DOHH2 (cell line): Measurements from ENCODE around the gene CEP112.

Source experiments
- H3F3A ChIP-seq: fragments of 200-600 bp; sonication (generic), shearing (Covaris generic); 2 replicates; pipeline ENCODE4 v1.6.0; 2016; ENCODE audit warnings: antibody characterized with exemption, mild to moderate bottlenecking; ENCODE audit not compliant: control insufficient read depth, insufficient read depth
- H3K27ac ChIP-seq: fragments of 200-600 bp; sonication (generic); 2 replicates; pipeline ENCODE4 v1.5.1; 2014; ENCODE audit warnings: low read depth, mild to moderate bottlenecking, low read length, moderate library complexity
- H3K27me3 ChIP-seq: fragments of 200-600 bp; sonication (generic); 2 replicates; pipeline ENCODE4 v1.6.1; 2014; ENCODE audit warnings: mild to moderate bottlenecking, low read length, mixed read lengths; ENCODE audit not compliant: control insufficient read depth
- H3K36me3 ChIP-seq: fragments of 200-600 bp; sonication (generic); 2 replicates; pipeline ENCODE4 v1.6.1; 2014; ENCODE audit warnings: mild to moderate bottlenecking, low read length, moderate library complexity, mixed read lengths; ENCODE audit not compliant: control insufficient read depth
- H3K4me1 ChIP-seq: fragments of 200-600 bp; sonication (generic); 2 replicates; pipeline ENCODE4 v1.6.1; 2014; ENCODE audit warnings: mild to moderate bottlenecking, low read length, mixed read lengths; ENCODE audit not compliant: control insufficient read depth
- H3K4me2 ChIP-seq: fragments of 200-600 bp; sonication (generic); 2 replicates; pipeline ENCODE4 v1.6.0; 2014; ENCODE audit warnings: mild to moderate bottlenecking, low read length, moderate library complexity
- H3K4me3 ChIP-seq: fragments of 200-600 bp; sonication (generic); 2 replicates; pipeline ENCODE4 v1.5.1; 2014; ENCODE audit warnings: mild to moderate bottlenecking, low read length, mixed read lengths
- H3K79me2 ChIP-seq: fragments of 200-600 bp; sonication (generic); 2 replicates; pipeline ENCODE4 v1.6.1; 2014; ENCODE audit warnings: mild to moderate bottlenecking, low read length, mixed read lengths; ENCODE audit not compliant: control insufficient read depth
- H3K9me2 ChIP-seq: fragments of 200-600 bp; sonication (generic); replicated peaks from 2 replicates; pipeline ENCODE4 v1.6.1; 2014; ENCODE audit warnings: mild to moderate bottlenecking, low read length, mixed read lengths; ENCODE audit not compliant: control insufficient read depth
- H3K9me3 ChIP-seq: fragments of 200-600 bp; sonication (generic); 2 replicates; pipeline ENCODE4 v1.6.1; 2014; ENCODE audit warnings: antibody characterized with exemption, low read length, mixed read lengths; ENCODE audit not compliant: control insufficient read depth, insufficient read depth
- H4K20me1 ChIP-seq: fragments of 200-600 bp; sonication (generic); 2 replicates; pipeline ENCODE4 v1.6.0; 2014; ENCODE audit warnings: low read depth, mild to moderate bottlenecking, antibody characterized with exemption, low read length, moderate library complexity; ENCODE audit not compliant: control insufficient read depth, insufficient read depth
- CTCF ChIP-seq: fragments of 200-600 bp; sonication (generic); IDR thresholded peaks from one replicate; pipeline ENCODE4 v1.5.1; 2014; ENCODE audit warnings: antibody characterized with exemption, mild to moderate bottlenecking, low read depth, low read length; ENCODE audit not compliant: poor library complexity, severe bottlenecking
- EZH2phosphoT487 ChIP-seq: fragments of 200-600 bp; sonication (generic); IDR thresholded peaks from 2 replicates; pipeline ENCODE4 v1.6.1; 2017; ENCODE audit warnings: borderline replicate concordance, mild to moderate bottlenecking, antibody characterized with exemption, low read length, moderate library complexity, mixed read lengths

CEP112 gene

GRCh38 chr17:65762973-65763372, 429.0 kb downstream of the CEP112 start:
- TF ChIP-seq CTCF (no peak), EZH2phosphoT487 (no peak)
- H4K20me1 ChIP-seq = no peaks in the 10 kb centered on the region
- H3K4me2 ChIP-seq = no peak overlapping the region
- no peaks in the 10 kb centered on the region for H3K4me1 ChIP-seq
- no peaks in the 10 kb centered on the region for H3K27me3 ChIP-seq
- no peaks in the 10 kb centered on the region for H3K9me3 ChIP-seq
- H3K9me2 ChIP-seq = no peaks in the 10 kb centered on the region
- H3K27ac ChIP-seq = no peak overlapping the region
- no peaks in the 10 kb centered on the region for H3F3A ChIP-seq
- H3K4me3 ChIP-seq = no peak overlapping the region
- H3K79me2 ChIP-seq = no peaks in the 10 kb centered on the region
- H3K36me3 ChIP-seq = no peaks in the 10 kb centered on the region

- no peak overlapping the region for H3K4me2 ChIP-seq
- H3F3A ChIP-seq = no peaks in the 10 kb centered on the region
- no peak overlapping the region for H3K27ac ChIP-seq
- no peaks in the 10 kb centered on the region for H3K27me3 ChIP-seq
- no peaks in the 10 kb centered on the region for H3K79me2 ChIP-seq
- no peaks in the 10 kb centered on the region for H4K20me1 ChIP-seq
- H3K9me3 ChIP-seq = no peaks in the 10 kb centered on the region
- no peak overlapping the region for H3K4me3 ChIP-seq
- H3K4me1 ChIP-seq = no peaks in the 10 kb centered on the region
- no peaks in the 10 kb centered on the region for H3K36me3 ChIP-seq
- no peak for TF ChIP-seq CTCF
- no peak for TF ChIP-seq EZH2phosphoT487
- no peaks in the 10 kb centered on the region for H3K9me2 ChIP-seq
Measured at GRCh38 chr17:65759532-65759931, 432.4 kb downstream of the CEP112 start.

- TF ChIP-seq EZH2phosphoT487 (no peak), CTCF (no peak)
- Histone ChIP-seq H4K20me1 (no peaks in the 10 kb centered on the region), H3K4me2 (no peak overlapping the region), H3K27ac (no peak overlapping the region), H3F3A (no peaks in the 10 kb centered on the region), H3K9me3 (no peaks in the 10 kb centered on the region), H3K36me3 (no peaks in the 10 kb centered on the region), H3K9me2 (no peaks in the 10 kb centered on the region), H3K4me3 (no peak overlapping the region), H3K4me1 (no peaks in the 10 kb centered on the region), H3K79me2 (no peaks in the 10 kb centered on the region), H3K27me3 (no peaks in the 10 kb centered on the region)
Measured at GRCh38 chr17:65756760-65757159, 435.2 kb downstream of the CEP112 start.

- Histone ChIP-seq H3K4me2 (no peak overlapping the region), H3K27me3 (no peaks in the 10 kb centered on the region), H3K27ac (no peak overlapping the region), H3K4me1 (no peaks in the 10 kb centered on the region), H3K79me2 (no peaks in the 10 kb centered on the region), H3K4me3 (no peak overlapping the region), H3K36me3 (no peaks in the 10 kb centered on the region), H4K20me1 (no peaks in the 10 kb centered on the region), H3K9me3 (no peaks in the 10 kb centered on the region), H3F3A (no peaks in the 10 kb centered on the region), H3K9me2 (no peaks in the 10 kb centered on the region)
- TF ChIP-seq CTCF (no peak), EZH2phosphoT487 (no peak)
Measured at GRCh38 chr17:65755799-65756198, 436.1 kb downstream of the CEP112 start.
